A673 (cell line): ENCODE data around the gene CCL7.

Experiments
- CTCF ChIP-seq: fragments of 300-800, 200-600 bp; sonication (generic); conservative IDR thresholded peaks from 2 replicates; pipeline ENCODE4 v1.5.1; 2017; ENCODE audit warnings: low read depth, mild to moderate bottlenecking, antibody characterized with exemption, low read length, moderate library complexity, mixed read lengths
- EZH2 ChIP-seq: fragments of 200-600 bp; sonication (generic); IDR thresholded peaks from 2 replicates; pipeline ENCODE4 v1.6.1; 2017; ENCODE audit warnings: borderline replicate concordance, low read depth, mild to moderate bottlenecking, mixed read lengths, antibody characterized with exemption, low read length; ENCODE audit not compliant: poor library complexity, severe bottlenecking

- TF ChIP-seq CTCF (no peak), EZH2 (no peak)
Measured at GRCh38 chr17:34265711-34266110, 4.3 kb upstream of the CCL7 start.
